IPS-18a (cell line): ENCODE data around the gene PA2G4.

Experiments used
- H3K27ac ChIP-seq: one replicate; pipeline ENCODE4 v1.5.1; 2013; ENCODE audit warnings: low read length
- H3K27me3 ChIP-seq: one replicate; pipeline ENCODE4 v1.6.1; 2013; ENCODE audit warnings: mild to moderate bottlenecking, low read length; ENCODE audit not compliant: control insufficient read depth, insufficient read depth
- H3K36me3 ChIP-seq: one replicate; pipeline ENCODE4 v1.6.1; 2013; ENCODE audit warnings: low read depth, low read length; ENCODE audit not compliant: control insufficient read depth
- H3K4me1 ChIP-seq: one replicate; pipeline ENCODE4 v1.6.1; 2013; ENCODE audit warnings: low read depth, low read length; ENCODE audit not compliant: control insufficient read depth
- H3K4me3 ChIP-seq: one replicate; pipeline ENCODE4 v1.5.1; 2013; ENCODE audit warnings: low read length
- H3K9ac ChIP-seq: one replicate; pipeline ENCODE4 v1.6.1; 2013; ENCODE audit warnings: mild to moderate bottlenecking, low read length, moderate library complexity
- H3K9me3 ChIP-seq: one replicate; pipeline ENCODE4 v1.6.1; 2013; ENCODE audit warnings: low read depth, low read length; ENCODE audit not compliant: control insufficient read depth

Gene PA2G4

DNA sequence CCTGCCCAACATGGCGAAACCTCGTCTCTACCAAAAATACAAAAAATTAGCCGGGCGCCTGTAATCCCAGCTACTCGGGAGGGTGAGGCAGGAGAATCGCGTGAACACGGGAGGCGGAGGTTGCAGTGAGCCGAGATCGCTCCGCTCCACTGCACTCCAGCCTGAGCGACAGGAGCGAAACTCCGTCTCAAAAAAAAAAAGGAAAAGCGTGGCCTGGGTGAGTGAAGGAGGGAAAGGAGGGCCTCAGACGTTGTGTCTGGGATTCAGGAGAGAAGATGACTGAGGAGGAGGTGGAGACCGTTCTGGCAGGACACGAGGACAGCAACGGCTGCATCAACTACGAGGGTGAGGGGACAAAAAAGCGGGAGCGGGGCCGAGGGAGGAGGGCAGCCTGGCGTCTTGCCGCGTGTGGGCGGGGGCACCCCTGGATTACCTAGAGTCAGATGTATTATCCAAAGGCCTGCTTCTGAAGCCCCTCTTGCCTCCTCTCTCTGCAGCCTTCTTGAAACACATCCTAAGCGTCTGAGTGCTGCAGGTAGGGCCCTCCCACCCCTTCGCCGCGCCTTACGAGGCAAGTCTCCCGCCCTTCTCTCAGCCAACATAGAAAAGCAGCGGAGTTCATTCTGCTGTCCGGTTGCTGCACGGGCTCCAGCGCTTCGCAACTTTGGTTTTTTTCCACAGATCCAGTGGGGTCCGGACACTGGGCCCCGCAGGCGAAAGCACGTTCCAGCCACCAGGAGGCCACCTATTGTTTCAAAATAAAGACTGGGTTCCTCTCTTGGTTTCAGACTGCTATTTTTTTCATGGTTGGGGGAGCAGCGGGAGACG, 53.1 kb downstream of the PA2G4 start:
- H3K9me3 ChIP-seq = no peaks in the 10 kb centered on the region
- peak overlapping the region; percentile 76 for H3K9ac ChIP-seq
- H3K36me3 ChIP-seq = peaks cover 43% of the 10 kb centered on the region
- H3K27ac ChIP-seq = peak overlapping the region; percentile 89
- H3K27me3 ChIP-seq = no peaks in the 10 kb centered on the region
- peaks cover 22% of the 10 kb centered on the region for H3K4me1 ChIP-seq
- peak overlapping the region; percentile 62 for H3K4me3 ChIP-seq

DNA sequence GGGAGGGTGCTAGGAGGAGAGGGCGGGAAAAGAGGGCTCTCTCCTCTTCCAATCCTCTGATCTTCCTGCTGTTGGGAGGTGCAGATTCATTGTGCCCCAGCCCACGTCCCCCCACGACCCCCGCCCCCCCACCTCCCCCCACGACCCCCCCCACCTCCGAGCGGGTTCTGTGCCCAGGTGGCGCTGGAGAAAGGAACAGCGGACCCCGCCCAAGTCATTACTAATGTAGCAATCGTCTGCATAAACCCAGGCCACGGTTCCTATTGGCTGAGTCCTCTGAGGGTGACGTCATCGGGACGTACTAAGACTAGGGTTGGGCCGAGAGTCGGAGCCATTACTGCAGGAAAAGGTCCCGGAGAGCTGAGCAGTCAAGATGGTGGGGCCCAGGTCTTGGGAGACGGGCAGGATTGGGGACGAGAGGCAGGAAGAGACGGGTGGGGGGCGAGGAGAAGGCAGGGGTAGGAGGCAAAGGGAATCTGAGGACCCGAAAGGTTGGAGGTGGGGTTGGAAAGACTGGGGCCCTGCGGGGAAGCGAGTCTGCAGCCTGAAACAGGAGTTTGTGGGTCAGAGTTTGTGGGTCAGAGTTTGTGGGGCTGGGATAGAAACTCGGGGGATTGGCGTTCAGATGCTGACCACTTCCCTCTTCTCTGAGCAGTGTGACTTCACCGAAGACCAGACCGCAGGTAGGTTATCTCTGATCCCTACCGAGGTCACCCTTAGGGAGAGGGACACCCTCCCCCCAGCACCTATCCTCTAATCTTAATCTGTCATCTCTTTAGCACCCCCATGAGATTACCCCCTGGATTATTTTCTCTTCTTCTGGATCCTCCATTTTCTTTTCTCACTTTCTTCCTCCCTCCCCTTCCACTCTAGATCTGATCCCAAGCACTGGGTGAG, 53.9 kb downstream of the PA2G4 start, which contains the start of gene MYL6:
TSS of gene MYL6 (plus strand) at position 331 of the 897 bp plus-strand sequence. CDS start at position 374, 43 bp downstream.
- peaks cover 24% of the 10 kb centered on the region for H3K4me1 ChIP-seq
- no peaks in the 10 kb centered on the region for H3K9me3 ChIP-seq
- no peaks in the 10 kb centered on the region for H3K27me3 ChIP-seq
- H3K27ac ChIP-seq = peak within 1 kb of the TSS; percentile 89
- H3K36me3 ChIP-seq = peaks cover 49% of the 10 kb centered on the region
- H3K4me3 ChIP-seq = peak within 1 kb of the TSS; percentile 69
- peak within 1 kb of the TSS; percentile 87 for H3K9ac ChIP-seq

DNA sequence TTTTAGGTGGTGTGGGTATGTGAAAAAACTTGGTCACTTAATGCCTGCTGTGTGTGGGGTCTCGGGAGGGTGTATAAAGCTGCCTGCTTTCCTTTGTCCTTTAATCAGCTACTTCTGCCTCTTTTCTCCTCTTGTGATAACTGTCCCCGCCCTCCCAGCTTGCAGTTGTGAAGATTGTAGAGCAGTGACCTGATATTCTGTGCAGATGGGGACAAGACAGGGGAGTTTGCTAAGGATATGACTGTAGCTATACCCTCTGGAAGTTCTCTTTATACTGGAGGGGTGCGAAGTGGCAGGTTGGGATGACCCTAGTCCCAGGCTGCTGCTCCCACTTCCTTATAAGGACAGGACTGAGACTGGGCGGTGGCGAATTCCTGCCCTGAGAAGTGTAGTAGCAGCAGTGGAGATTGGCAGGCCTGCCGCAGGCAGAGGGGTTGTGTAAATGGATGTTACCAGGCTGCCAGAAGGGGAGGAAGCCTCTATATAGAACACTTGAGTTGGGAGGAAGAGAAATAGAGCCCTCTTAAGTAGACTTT, 54.6 kb downstream of the PA2G4 start:
- H3K9ac ChIP-seq = peak overlapping the region; percentile 87
- peaks cover 26% of the 10 kb centered on the region for H3K4me1 ChIP-seq
- H3K36me3 ChIP-seq = peaks cover 56% of the 10 kb centered on the region
- no peaks in the 10 kb centered on the region for H3K9me3 ChIP-seq
- H3K27me3 ChIP-seq = no peaks in the 10 kb centered on the region
- H3K27ac ChIP-seq = peak overlapping the region; percentile 72
- H3K4me3 ChIP-seq = peak overlapping the region; percentile 69

DNA sequence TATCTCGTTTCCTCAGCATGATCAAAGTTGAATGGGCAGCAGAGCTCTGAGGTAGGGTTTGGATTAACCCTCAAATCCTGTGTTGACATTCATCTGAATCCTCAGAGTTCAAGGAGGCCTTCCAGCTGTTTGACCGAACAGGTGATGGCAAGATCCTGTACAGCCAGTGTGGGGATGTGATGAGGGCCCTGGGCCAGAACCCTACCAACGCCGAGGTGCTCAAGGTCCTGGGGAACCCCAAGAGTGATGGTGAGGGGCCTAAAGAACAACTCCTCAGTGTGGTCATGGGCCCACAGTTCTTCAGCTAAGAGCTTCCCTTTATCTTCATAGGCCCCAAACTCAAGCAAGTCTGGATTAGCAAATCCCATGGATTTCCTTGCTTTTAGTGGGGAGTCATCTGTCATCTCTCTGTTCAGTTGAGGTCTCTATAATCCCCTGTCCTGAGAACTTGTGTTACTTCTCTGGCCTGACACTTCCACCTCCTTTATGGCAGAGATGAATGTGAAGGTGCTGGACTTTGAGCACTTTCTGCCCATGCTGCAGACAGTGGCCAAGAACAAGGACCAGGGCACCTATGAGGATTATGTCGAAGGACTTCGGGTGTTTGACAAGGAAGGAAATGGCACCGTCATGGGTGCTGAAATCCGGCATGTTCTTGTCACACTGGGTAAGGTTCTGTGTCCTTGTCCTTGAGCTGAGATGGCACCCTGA, 55.3 kb downstream of the PA2G4 start:
- Histone ChIP-seq H3K9me3 (no peaks in the 10 kb centered on the region), H3K27me3 (no peaks in the 10 kb centered on the region), H3K4me1 (peaks cover 26% of the 10 kb centered on the region), H3K36me3 (peaks cover 62% of the 10 kb centered on the region), H3K27ac (peak overlapping the region; percentile 72), H3K4me3 (peak overlapping the region; percentile 69), H3K9ac (peak overlapping the region; percentile 87)

DNA sequence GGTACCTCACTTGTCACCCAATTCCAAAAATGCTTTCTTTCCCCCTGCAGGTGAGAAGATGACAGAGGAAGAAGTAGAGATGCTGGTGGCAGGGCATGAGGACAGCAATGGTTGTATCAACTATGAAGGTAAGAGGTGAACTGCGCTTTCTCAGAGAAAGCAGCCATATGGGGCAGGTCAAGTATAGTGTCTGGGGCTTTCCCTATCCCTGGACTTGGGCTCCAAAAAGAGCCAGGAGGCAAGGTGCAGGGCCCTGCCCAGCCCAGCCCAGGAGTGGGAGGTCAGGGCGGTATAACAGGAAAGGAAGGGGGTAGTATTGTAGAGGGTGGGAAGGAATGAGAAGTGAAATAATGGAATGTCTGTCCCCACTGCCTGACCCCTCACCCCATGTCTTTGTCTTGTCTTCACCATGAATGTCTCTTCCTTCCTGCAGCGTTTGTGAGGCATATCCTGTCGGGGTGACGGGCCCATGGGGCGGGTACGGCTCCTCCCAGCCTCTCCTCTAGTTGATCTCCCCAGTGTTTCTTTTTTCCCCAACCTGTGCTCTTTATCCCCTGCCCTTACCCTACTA, 55.9 kb downstream of the PA2G4 start:
- peaks cover 60% of the 10 kb centered on the region for H3K36me3 ChIP-seq
- H3K9me3 ChIP-seq = no peaks in the 10 kb centered on the region
- peaks cover 26% of the 10 kb centered on the region for H3K4me1 ChIP-seq
- no peak overlapping the region for H3K27ac ChIP-seq
- peak overlapping the region; percentile 87 for H3K9ac ChIP-seq
- H3K4me3 ChIP-seq = peak overlapping the region; percentile 69
- no peaks in the 10 kb centered on the region for H3K27me3 ChIP-seq

DNA sequence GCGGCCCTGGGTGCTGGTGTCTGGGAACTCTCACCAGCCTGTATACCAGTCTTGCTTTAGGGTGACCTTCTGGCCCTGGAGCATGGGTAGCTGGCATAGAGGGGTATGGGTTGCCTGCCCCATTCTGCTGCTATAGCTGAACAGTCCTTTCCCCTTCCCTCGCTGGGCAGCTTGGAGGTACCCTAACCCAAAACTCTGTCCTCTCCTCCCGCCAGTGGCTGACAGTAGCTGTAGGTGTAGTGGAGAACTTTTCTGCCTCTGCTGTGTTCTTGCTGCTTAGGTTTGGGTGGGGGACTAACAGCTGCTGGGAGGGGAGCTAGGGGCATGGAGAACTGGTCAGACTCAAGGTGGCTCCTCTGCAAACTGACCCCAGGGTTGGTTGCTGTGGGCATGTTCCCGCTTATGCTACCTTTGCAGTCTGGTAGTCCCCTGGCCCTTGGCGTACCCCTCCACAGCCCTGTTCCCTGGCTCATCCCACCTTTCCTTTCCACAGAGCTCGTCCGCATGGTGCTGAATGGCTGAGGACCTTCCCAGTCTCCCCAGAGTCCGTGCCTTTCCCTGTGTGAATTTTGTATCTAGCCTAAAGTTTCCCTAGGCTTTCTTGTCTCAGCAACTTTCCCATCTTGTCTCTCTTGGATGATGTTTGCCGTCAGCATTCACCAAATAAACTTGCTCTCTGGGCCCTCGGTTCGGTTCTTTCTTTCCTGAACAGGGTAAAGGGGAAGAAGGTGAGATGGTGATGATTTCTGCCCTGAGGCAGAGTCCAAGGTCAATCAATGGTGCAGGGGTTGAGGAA, 56.7 kb downstream of the PA2G4 start:
- no peaks in the 10 kb centered on the region for H3K27me3 ChIP-seq
- peaks cover 26% of the 10 kb centered on the region for H3K4me1 ChIP-seq
- no peak overlapping the region for H3K27ac ChIP-seq
- H3K9me3 ChIP-seq = no peaks in the 10 kb centered on the region
- H3K9ac ChIP-seq = peak overlapping the region; percentile 87
- peaks cover 62% of the 10 kb centered on the region for H3K36me3 ChIP-seq
- peak overlapping the region; percentile 69 for H3K4me3 ChIP-seq

DNA sequence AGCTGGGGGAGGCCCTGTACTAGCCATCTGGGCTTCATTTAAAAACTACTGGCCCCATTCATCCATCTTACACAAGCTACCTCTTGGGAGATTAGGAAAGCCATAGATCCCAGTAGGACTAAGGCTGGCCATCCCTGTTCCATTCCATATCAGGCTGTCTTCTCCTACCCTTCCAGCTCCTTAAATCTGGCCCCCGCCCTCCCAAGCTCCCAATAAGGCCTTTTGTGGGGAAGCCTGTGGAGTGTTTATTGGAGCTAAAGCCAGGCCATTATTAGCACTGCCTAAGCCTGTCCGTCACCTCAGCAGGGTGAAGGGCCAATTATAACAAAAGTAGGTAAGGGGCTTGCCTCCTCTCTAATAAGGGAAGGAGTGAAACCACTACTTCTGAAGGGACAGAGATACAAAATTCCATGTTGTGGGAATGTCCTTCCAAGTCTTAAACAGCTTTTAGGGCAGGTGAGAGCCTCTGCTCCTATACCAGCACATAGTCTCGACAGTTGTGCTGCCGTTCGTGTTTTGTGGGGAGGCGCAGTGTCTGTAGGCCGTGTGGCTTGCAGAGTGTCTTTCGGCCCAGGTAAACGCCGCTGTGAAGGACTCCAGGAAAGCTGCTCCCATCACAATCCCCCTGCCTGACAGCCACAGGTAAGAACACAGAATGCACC, 57.5 kb downstream of the PA2G4 start:
- H3K9ac ChIP-seq = no peak overlapping the region
- no peaks in the 10 kb centered on the region for H3K9me3 ChIP-seq
- peaks cover 67% of the 10 kb centered on the region for H3K36me3 ChIP-seq
- H3K27me3 ChIP-seq = no peaks in the 10 kb centered on the region
- no peak overlapping the region for H3K27ac ChIP-seq
- no peak overlapping the region for H3K4me3 ChIP-seq
- peaks cover 26% of the 10 kb centered on the region for H3K4me1 ChIP-seq

DNA sequence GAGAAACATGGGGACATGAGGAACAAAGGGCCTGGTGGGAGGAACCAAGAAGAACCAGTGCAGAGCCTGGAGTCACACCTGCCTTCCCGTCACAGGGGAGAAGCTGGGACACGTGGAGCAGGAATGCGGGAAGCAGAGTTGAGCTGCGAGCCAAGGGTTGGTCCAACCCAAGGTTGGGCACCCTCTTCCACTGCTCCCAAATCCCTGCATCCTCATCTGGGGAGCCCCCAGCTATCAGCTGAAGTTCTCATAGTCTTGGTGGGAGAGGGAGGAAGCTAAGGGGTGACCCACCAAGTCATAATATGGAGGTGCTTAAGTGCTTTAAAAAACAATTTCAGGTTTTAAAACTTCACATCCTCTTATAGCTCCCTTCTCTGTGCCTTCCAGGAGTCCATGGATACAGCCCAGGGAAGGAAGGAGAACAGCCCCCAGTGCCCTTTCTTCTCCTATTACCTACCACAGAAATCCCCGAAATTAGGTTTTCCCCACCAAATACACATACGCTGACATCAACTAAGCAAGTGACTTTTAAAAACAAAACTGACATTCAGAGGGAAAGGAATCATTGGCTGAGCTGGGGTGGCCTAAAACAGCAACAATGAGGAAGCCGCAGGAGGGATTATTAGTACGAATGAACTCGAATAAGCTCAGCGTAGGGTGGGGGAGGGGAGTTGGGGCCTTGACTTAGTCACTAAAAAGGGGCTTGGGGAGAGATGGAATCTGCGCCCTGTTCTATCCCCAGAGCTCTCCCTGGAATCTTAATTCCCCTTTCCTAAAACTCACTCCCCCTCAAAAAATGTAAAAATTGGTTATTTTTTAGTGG, 58.3 kb downstream of the PA2G4 start:
- H3K27ac ChIP-seq = no peak overlapping the region
- no peak overlapping the region for H3K4me3 ChIP-seq
- H3K36me3 ChIP-seq = peaks cover 72% of the 10 kb centered on the region

More for the DNA sequence above, 58.3 kb downstream of the PA2G4 start:
- Histone ChIP-seq H3K4me1 (peaks cover 26% of the 10 kb centered on the region), H3K27me3 (no peaks in the 10 kb centered on the region), H3K9ac (no peak overlapping the region), H3K9me3 (no peaks in the 10 kb centered on the region)
